Measurements from ENCODE around the gene NUP88.

GRCh38 chr17:5422505-5422904, 3.0 kb upstream of the NUP88 start:
- TF ChIP-seq, protein P1, sequence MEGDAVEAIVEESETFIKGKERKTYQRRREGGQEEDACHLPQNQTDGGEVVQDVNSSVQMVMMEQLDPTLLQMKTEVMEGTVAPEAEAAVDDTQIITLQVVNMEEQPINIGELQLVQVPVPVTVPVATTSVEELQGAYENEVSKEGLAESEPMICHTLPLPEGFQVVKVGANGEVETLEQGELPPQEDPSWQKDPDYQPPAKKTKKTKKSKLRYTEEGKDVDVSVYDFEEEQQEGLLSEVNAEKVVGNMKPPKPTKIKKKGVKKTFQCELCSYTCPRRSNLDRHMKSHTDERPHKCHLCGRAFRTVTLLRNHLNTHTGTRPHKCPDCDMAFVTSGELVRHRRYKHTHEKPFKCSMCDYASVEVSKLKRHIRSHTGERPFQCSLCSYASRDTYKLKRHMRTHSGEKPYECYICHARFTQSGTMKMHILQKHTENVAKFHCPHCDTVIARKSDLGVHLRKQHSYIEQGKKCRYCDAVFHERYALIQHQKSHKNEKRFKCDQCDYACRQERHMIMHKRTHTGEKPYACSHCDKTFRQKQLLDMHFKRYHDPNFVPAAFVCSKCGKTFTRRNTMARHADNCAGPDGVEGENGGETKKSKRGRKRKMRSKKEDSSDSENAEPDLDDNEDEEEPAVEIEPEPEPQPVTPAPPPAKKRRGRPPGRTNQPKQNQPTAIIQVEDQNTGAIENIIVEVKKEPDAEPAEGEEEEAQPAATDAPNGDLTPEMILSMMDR (IDR thresholded peaks at IDR 0.05; ENCODE audit: low read length), result no peak
- TF ChIP-seq EZH2 (optimal IDR thresholded peaks at IDR 0.05; ENCODE audit: low read depth, low read length) (no peak), EZH2phosphoT487 (IDR thresholded peaks at IDR 0.05; ENCODE audit: low read length) (no peak)

Data from MM.1S (cell line).